GM12892 (cell line): Measurements from ENCODE around the gene SPDEF.

Experiments used
- DNase-seq: peaks from one replicate; pipeline ENCODE4 v3.0.0; 2011; ENCODE audit not compliant: insufficient read length
- FAIRE-seq: peaks from 2 replicates; lab custom pipeline; 2011; peaks lifted over from hg19 to GRCh38; lab: Jason Lieb, UNC
- POLR2A ChIP-seq: IDR thresholded peaks from 2 replicates; pipeline ENCODE4 v1.6.1; 2011; ENCODE audit warnings: low read depth, low read length, control low read depth
- POLR2AphosphoS5 ChIP-seq: IDR thresholded peaks from 2 replicates; pipeline ENCODE4 v1.6.1; 2011; ENCODE audit warnings: low read depth, low read length, control low read depth
- TAF1 ChIP-seq: IDR thresholded peaks from 2 replicates; pipeline ENCODE4 v1.6.1; 2011; ENCODE audit warnings: low read depth, mild to moderate bottlenecking, control low read depth, low read length, borderline replicate concordance

Gene SPDEF

GRCh38 chr6:34547701-34548644 lies 8.2 kb downstream of the SPDEF start:
- TF ChIP-seq TAF1 (no peak), POLR2AphosphoS5 (no peak), POLR2A (no peak)
- FAIRE-seq (no peak), DNase-seq (no peak)

GRCh38 chr6:34546551-34547321 lies 9.4 kb downstream of the SPDEF start:
- FAIRE-seq (no peak), DNase-seq (no peak)
- no peak for TF ChIP-seq POLR2AphosphoS5
- TF ChIP-seq POLR2A: no peak
- no peak for TF ChIP-seq TAF1

GRCh38 chr6:34544776-34545471 lies 11.2 kb downstream of the SPDEF start:
- FAIRE-seq (no peak), DNase-seq (no peak)
- no peak for TF ChIP-seq TAF1
- TF ChIP-seq POLR2A: no peak
- TF ChIP-seq POLR2AphosphoS5: no peak

GRCh38 chr6:34544052-34544604 lies 12.0 kb downstream of the SPDEF start:
- no peak for TF ChIP-seq POLR2AphosphoS5
- TF ChIP-seq TAF1: no peak
- TF ChIP-seq POLR2A: no peak
- FAIRE-seq: no peak
- no peak for DNase-seq

- DNase-seq (no peak), FAIRE-seq (no peak)
- TF ChIP-seq TAF1: no peak
- no peak for TF ChIP-seq POLR2AphosphoS5
- no peak for TF ChIP-seq POLR2A
These were observed 12.7 kb downstream of the SPDEF start for GRCh38 chr6:34543421-34543820.

GRCh38 chr6:34540841-34541240 lies 15.3 kb downstream of the SPDEF start:
- FAIRE-seq (no peak), DNase-seq (no peak)
- TF ChIP-seq TAF1: no peak
- TF ChIP-seq POLR2AphosphoS5: no peak
- TF ChIP-seq POLR2A: no peak

- FAIRE-seq: no peak
- DNase-seq: no peak
- no peak for TF ChIP-seq TAF1
- no peak for TF ChIP-seq POLR2AphosphoS5
- TF ChIP-seq POLR2A: no peak
These were observed 15.9 kb downstream of the SPDEF start for GRCh38 chr6:34540222-34540621.

GRCh38 chr6:34539181-34539580 lies 16.9 kb downstream of the SPDEF start:
- TF ChIP-seq TAF1 (no peak), POLR2AphosphoS5 (no peak), POLR2A (no peak)
- DNase-seq (no peak), FAIRE-seq (no peak)

GRCh38 chr6:34538581-34538980 lies 17.5 kb downstream of the SPDEF start:
- DNase-seq: no peak
- FAIRE-seq: no peak

GRCh38 chr6:34537922-34538550 lies 18.1 kb downstream of the SPDEF start:
- no peak for FAIRE-seq

More at GRCh38 chr6:34538581-34538980, 17.5 kb downstream of the SPDEF start:
- TF ChIP-seq TAF1 (no peak), POLR2AphosphoS5 (no peak), POLR2A (no peak)

More at GRCh38 chr6:34537922-34538550, 18.1 kb downstream of the SPDEF start:
- TF ChIP-seq POLR2A (no peak), POLR2AphosphoS5 (no peak), TAF1 (no peak)
- DNase-seq: no peak
